Panc1 (cell line): ENCODE measurements around the gene PNMA5. TPM values are rescaled to one million over a fixed set of nuclear protein-coding genes. Genes with fewer than 3 reads are reported as not detected.

ENCODE experiments used
- ATAC-seq: fragments of 200-7000 bp; cut with Tn5 transposase; 2 replicates; pipeline ENCODE4 v1.9.1; 2020; ENCODE audit warnings: mild to moderate bottlenecking, moderate library complexity
- BruUV-seq: library from RNA; stranded (reverse); fragments of 400-500 nt; replicated peaks from 2 replicates; lab custom pipeline; 2021; lab: Mats Ljungman, UMichigan
- CTCF ChIA-PET: fragments of 300-600 bp; sonication (Branson Sonifier 250); formaldehyde crosslinking; loops from one replicate; lab custom pipeline; 2022; ENCODE audit warnings: antibody characterized with exemption; lab: Charles Lee
- POLR2A ChIA-PET: fragments of 300-600 bp; sonication (Branson Sonifier 250); formaldehyde crosslinking; loops from one replicate; lab custom pipeline; 2022; ENCODE audit warnings: antibody characterized with exemption; lab: Charles Lee
- DNase-seq: peaks from one replicate; pipeline ENCODE4 v3.0.0-alpha.2; 2010; ENCODE audit warnings: low read depth, low spot score
- H3K27ac ChIP-seq: 2 replicates; pipeline ENCODE4 v1.5.1; 2011; ENCODE audit warnings: mild to moderate bottlenecking, low read length, inconsistent platforms
- H3K27me3 ChIP-seq: fragments of 200-500 bp; sonication (Bioruptor generic); 2 replicates; pipeline ENCODE4 v1.6.0; 2014; ENCODE audit warnings: low read length, inconsistent platforms; ENCODE audit not compliant: control insufficient read depth, insufficient read depth
- H3K36me3 ChIP-seq: fragments of 200-500 bp; sonication (Bioruptor generic); 2 replicates; pipeline ENCODE4 v1.5.1; 2014; ENCODE audit warnings: inconsistent platforms, mild to moderate bottlenecking, low read length, moderate library complexity; ENCODE audit not compliant: control insufficient read depth, insufficient read depth
- H3K4me1 ChIP-seq: 2 replicates; pipeline ENCODE4 v1.5.1; 2011; ENCODE audit warnings: inconsistent platforms, mild to moderate bottlenecking, low read length, moderate library complexity; ENCODE audit not compliant: control insufficient read depth, insufficient read depth
- H3K4me3 ChIP-seq, 2 experiments: 2 replicates each; pipeline ENCODE4 v1.5.1; 2011 to 2012; ENCODE audit warnings: low read depth in 2 of 2, low read length in 2 of 2, mild to moderate bottlenecking in 2 of 2, inconsistent platforms in 1 of 2, moderate library complexity in 1 of 2
- H3K9me3 ChIP-seq: fragments of 200-500 bp; sonication (Bioruptor generic); 2 replicates; pipeline ENCODE4 v1.5.1; 2014; ENCODE audit warnings: low read depth, mild to moderate bottlenecking, inconsistent platforms, low read length, moderate library complexity; ENCODE audit not compliant: control insufficient read depth, insufficient read depth
- CTCF ChIP-seq: fragments of 450-650 bp; IDR thresholded peaks from 2 replicates; pipeline ENCODE4 v1.5.1; 2017; ENCODE audit warnings: mild to moderate bottlenecking
- POLR2AphosphoS5 ChIP-seq: IDR thresholded peaks from 2 replicates; pipeline ENCODE4 v1.6.1; 2012; ENCODE audit warnings: mild to moderate bottlenecking, low read depth, low read length, moderate library complexity
- SIN3A ChIP-seq: IDR thresholded peaks from 2 replicates; pipeline ENCODE4 v1.6.1; 2012; ENCODE audit warnings: low read depth, mild to moderate bottlenecking, low read length, moderate library complexity, borderline replicate concordance; ENCODE audit not compliant: insufficient read depth
- TCF7L2 ChIP-seq: IDR thresholded peaks from 2 replicates; pipeline ENCODE4 v1.6.1; 2011; ENCODE audit warnings: mild to moderate bottlenecking, low read depth, low read length, inconsistent platforms
- in situ Hi-C: cut with HindIII; loops from 2 replicates; pipeline ENCODE4 v1.10.0; 2016; ENCODE audit warnings: low sequenced_read_pairs, low pct_unique_long_range_greater_than_20kb
- intact Hi-C: fragments of 100-400 bp; cut with micrococcal nuclease; formaldehyde crosslinking; loops from one replicate; pipeline ENCODE4 v1.10.0; 2022; ENCODE audit not compliant: unreplicated experiment
- total RNA-seq: library from RNA; stranded (reverse); gene quantifications from one replicate; pipeline ENCODE4 v1.2.1, GENCODE V29; 2021; ENCODE audit not compliant: unreplicated experiment
- TF ChIP-seq, protein P1 (sequence below), 2 experiments: IDR thresholded peaks; 2 replicates each; pipeline ENCODE4 v1.6.1; 2011 to 2012; ENCODE audit warnings: low read depth in 2 of 2, control low read depth in 1 of 2, low read length in 1 of 2, mild to moderate bottlenecking in 1 of 2, moderate library complexity in 1 of 2; ENCODE audit not compliant: insufficient read depth in 1 of 2

The PNMA5 gene
- total RNA-seq, 1 experiment from 2014 or later: not detected

DNA sequence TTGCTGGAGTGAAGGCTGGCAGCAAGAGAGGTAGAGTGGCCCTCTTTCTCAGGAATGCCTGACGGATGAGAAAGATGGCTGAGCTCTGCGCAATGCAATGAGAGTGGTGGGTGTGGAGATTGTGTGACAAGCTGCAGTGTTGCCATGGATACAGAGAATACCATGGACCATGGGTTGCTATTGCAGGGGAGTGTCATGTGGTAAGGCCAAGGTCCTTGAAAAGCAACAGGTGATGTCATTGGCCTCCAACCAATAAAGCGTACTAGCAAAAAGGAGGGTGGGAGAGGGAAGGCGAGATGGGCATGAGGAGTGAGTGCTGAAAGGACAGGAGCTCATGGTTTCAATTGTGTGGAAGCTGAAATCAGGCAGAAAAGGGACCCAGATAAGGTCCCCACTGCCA, 1.8 kb downstream of the PNMA5 start:
- CTCF ChIA-PET: no interaction called here
- H3K4me3 ChIP-seq: no peak overlapping the region
- DNase-seq (no peak), ATAC-seq (no peak)
- H3K4me1 ChIP-seq: no peaks in the 10 kb centered on the region
- POLR2A ChIA-PET: no interaction called here
- no peak overlapping the region for H3K27ac ChIP-seq
- H3K36me3 ChIP-seq: no peaks in the 10 kb centered on the region
- no peak for TF ChIP-seq CTCF
- no peak for TF ChIP-seq SIN3A
- TF ChIP-seq TCF7L2: no peak
- TF ChIP-seq POLR2AphosphoS5: no peak
- TF ChIP-seq, protein P1, sequence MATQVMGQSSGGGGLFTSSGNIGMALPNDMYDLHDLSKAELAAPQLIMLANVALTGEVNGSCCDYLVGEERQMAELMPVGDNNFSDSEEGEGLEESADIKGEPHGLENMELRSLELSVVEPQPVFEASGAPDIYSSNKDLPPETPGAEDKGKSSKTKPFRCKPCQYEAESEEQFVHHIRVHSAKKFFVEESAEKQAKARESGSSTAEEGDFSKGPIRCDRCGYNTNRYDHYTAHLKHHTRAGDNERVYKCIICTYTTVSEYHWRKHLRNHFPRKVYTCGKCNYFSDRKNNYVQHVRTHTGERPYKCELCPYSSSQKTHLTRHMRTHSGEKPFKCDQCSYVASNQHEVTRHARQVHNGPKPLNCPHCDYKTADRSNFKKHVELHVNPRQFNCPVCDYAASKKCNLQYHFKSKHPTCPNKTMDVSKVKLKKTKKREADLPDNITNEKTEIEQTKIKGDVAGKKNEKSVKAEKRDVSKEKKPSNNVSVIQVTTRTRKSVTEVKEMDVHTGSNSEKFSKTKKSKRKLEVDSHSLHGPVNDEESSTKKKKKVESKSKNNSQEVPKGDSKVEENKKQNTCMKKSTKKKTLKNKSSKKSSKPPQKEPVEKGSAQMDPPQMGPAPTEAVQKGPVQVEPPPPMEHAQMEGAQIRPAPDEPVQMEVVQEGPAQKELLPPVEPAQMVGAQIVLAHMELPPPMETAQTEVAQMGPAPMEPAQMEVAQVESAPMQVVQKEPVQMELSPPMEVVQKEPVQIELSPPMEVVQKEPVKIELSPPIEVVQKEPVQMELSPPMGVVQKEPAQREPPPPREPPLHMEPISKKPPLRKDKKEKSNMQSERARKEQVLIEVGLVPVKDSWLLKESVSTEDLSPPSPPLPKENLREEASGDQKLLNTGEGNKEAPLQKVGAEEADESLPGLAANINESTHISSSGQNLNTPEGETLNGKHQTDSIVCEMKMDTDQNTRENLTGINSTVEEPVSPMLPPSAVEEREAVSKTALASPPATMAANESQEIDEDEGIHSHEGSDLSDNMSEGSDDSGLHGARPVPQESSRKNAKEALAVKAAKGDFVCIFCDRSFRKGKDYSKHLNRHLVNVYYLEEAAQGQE (IDR thresholded peaks at IDR 0.05; ENCODE audit: insufficient read depth in 1 of 2, low read depth in 2 of 2, low read length in 1 of 2): no peak
- BruUV-seq: no TSS peak
- H3K9me3 ChIP-seq: no peaks in the 10 kb centered on the region
- in situ Hi-C loops (no loop called here), intact Hi-C loops (no loop called here)
- no peaks in the 10 kb centered on the region for H3K27me3 ChIP-seq

GRCh38 chrX:152991123-152991522, 2.8 kb downstream of the PNMA5 start:
- intact Hi-C loops (no loop called here), in situ Hi-C loops (no loop called here)
- no peak overlapping the region for H3K4me3 ChIP-seq
- no peaks in the 10 kb centered on the region for H3K9me3 ChIP-seq
- no peaks in the 10 kb centered on the region for H3K36me3 ChIP-seq
- no peaks in the 10 kb centered on the region for H3K27me3 ChIP-seq
- ChIA-PET CTCF (no interaction called here), POLR2A (no interaction called here)
- no peaks in the 10 kb centered on the region for H3K4me1 ChIP-seq
- no peak overlapping the region for H3K27ac ChIP-seq
- no peak for TF ChIP-seq POLR2AphosphoS5
- TF ChIP-seq CTCF: no peak
- TF ChIP-seq SIN3A: no peak
- TF ChIP-seq TCF7L2: no peak
- TF ChIP-seq, protein P1 (IDR thresholded peaks at IDR 0.05; ENCODE audit: insufficient read depth in 1 of 2, low read depth in 2 of 2, low read length in 1 of 2): no peak
- BruUV-seq: no TSS peak
- DNase-seq (no peak), ATAC-seq (no peak)
